H1 (cell line): Measurements from ENCODE around the gene UBE2E2. TPM values are rescaled to one million over a fixed set of nuclear protein-coding genes. Genes with fewer than 3 reads are reported as not detected.

Source experiments
- CTCF ChIA-PET: fragments of 300-600 bp; sonication (Branson Sonifier 250); formaldehyde crosslinking; loops from one replicate; lab custom pipeline; 2021; ENCODE audit not compliant: partially characterized antibody; lab: Charles Lee
- POLR2A ChIA-PET: fragments of 300-600 bp; sonication (Branson Sonifier 250); formaldehyde crosslinking; loops from one replicate; lab custom pipeline; 2021; ENCODE audit warnings: inconsistent platforms; ENCODE audit not compliant: partially characterized antibody; lab: Charles Lee
- DNase-seq, 2 experiments: peaks; one replicate each; pipeline versions ENCODE4 v3.0.0 to v3.0.0-alpha.2; 2010 to 2022; ENCODE audit warnings: low spot score in 2 of 2, low read depth in 1 of 2, mixed read lengths in 1 of 2
- FAIRE-seq: peaks from 2 replicates; lab custom pipeline; 2011; peaks lifted over from hg19 to GRCh38; lab: Jason Lieb, UNC
- H2AFZ ChIP-seq: 2 replicates; pipeline ENCODE4 v1.8.1; 2012; ENCODE audit warnings: low read length, inconsistent platforms
- H2AK5ac ChIP-seq: 2 replicates; pipeline ENCODE4 v1.6.1; 2013; ENCODE audit warnings: low read depth, low read length
- H2BK120ac ChIP-seq: replicated peaks from 2 replicates; pipeline ENCODE3; 2013; ENCODE audit warnings: low read depth, low read length, inconsistent platforms
- H2BK12ac ChIP-seq: 2 replicates; pipeline ENCODE4 v1.6.1; 2013; ENCODE audit warnings: low read depth, low read length
- H2BK15ac ChIP-seq: 2 replicates; pipeline ENCODE4 v1.6.1; 2013; ENCODE audit warnings: low read length
- H2BK20ac ChIP-seq: 2 replicates; pipeline ENCODE4 v1.6.1; 2013; ENCODE audit warnings: low read length
- H2BK5ac ChIP-seq: 2 replicates; pipeline ENCODE4 v1.6.1; 2013; ENCODE audit warnings: low read depth, low read length
- H3K14ac ChIP-seq: 2 replicates; pipeline ENCODE4 v1.6.1; 2013; ENCODE audit warnings: inconsistent platforms; ENCODE audit not compliant: insufficient read length
- H3K18ac ChIP-seq: 2 replicates; pipeline ENCODE4 v1.6.1; 2013; ENCODE audit warnings: low read length; ENCODE audit errors: extremely low read depth
- H3K23ac ChIP-seq: 2 replicates; pipeline ENCODE4 v1.6.1; 2013; ENCODE audit warnings: inconsistent platforms; ENCODE audit not compliant: insufficient read length
- H3K23me2 ChIP-seq: 2 replicates; pipeline ENCODE4 v1.6.1; 2013; ENCODE audit warnings: low read depth, low read length
- H3K27ac ChIP-seq: 2 replicates; pipeline ENCODE4 v1.6.1; 2011; ENCODE audit warnings: low read depth, low read length, inconsistent platforms
- H3K27me3 ChIP-seq, 4 experiments: replicated peaks in 1 of 4; 1 replicate in 1 of 4; 2 replicates in 3 of 4; pipeline versions ENCODE4 v1.6.1 to v1.8.1; 2011 to 2013; ENCODE audit warnings: low read length in 3 of 4, mild to moderate bottlenecking in 3 of 4, inconsistent platforms in 2 of 4, mixed read lengths in 2 of 4, moderate library complexity in 1 of 4; ENCODE audit not compliant: control insufficient read depth in 3 of 4, insufficient read depth in 3 of 4; ENCODE audit errors: extremely low read depth in 1 of 4
- H3K36me3 ChIP-seq, 4 experiments: 2 replicates each; pipeline versions ENCODE4 v1.6.1 to v1.8.1; 2011 to 2013; ENCODE audit warnings: mild to moderate bottlenecking in 4 of 4, low read length in 3 of 4, moderate library complexity in 2 of 4, control low read depth in 1 of 4, inconsistent platforms in 1 of 4; ENCODE audit not compliant: insufficient read depth in 4 of 4, control insufficient read depth in 2 of 4
- H3K4ac ChIP-seq: replicated peaks from 2 replicates; pipeline ENCODE3; 2013; ENCODE audit warnings: low read length, low read depth, mixed read lengths, inconsistent platforms; ENCODE audit not compliant: insufficient read length
- H3K4me1 ChIP-seq, 4 experiments: replicated peaks in 1 of 4; 1 replicate in 1 of 4; 2 replicates in 3 of 4; pipeline versions ENCODE4 v1.6.1 to v1.8.1; 2011 to 2013; ENCODE audit warnings: low read length in 3 of 4, inconsistent platforms in 2 of 4, mixed read lengths in 1 of 4; ENCODE audit not compliant: insufficient read depth in 4 of 4, control insufficient read depth in 3 of 4
- H3K4me2 ChIP-seq, 2 experiments: 2 replicates each; pipeline versions ENCODE4 v1.6.1 to v1.8.1; 2011 to 2013; ENCODE audit warnings: low read depth in 2 of 2, low read length in 2 of 2, control low read depth in 1 of 2, inconsistent platforms in 1 of 2, mild to moderate bottlenecking in 1 of 2; ENCODE audit not compliant: insufficient read depth in 1 of 2
- H3K4me3 ChIP-seq, 4 experiments: fragments of 200-600, 300-600 bp in 1 of 4; sonication (generic), shearing (Covaris generic), sonication (Bioruptor Twin) in 1 of 4; 2 replicates each; pipeline versions ENCODE4 v1.5.1 to v1.8.1; 2011 to 2016; ENCODE audit warnings: low read length in 4 of 4, low read depth in 3 of 4, control low read depth in 2 of 4, inconsistent platforms in 2 of 4, mild to moderate bottlenecking in 2 of 4, mixed read lengths in 1 of 4, moderate library complexity in 1 of 4; ENCODE audit not compliant: insufficient read depth in 2 of 4; ENCODE audit errors: extremely low read depth in 1 of 4
- H3K56ac ChIP-seq: replicated peaks from 2 replicates; pipeline ENCODE3; 2013; ENCODE audit warnings: low read depth, mild to moderate bottlenecking, mixed read lengths, low read length, inconsistent platforms; ENCODE audit not compliant: insufficient read length
- H3K79me1 ChIP-seq: 2 replicates; pipeline ENCODE4 v1.6.1; 2013; ENCODE audit warnings: low read depth, low read length, control low read depth
- H3K79me2 ChIP-seq, 2 experiments: 2 replicates each; pipeline versions ENCODE4 v1.6.1 to v1.8.1; 2012 to 2013; ENCODE audit warnings: low read length in 2 of 2, mild to moderate bottlenecking in 2 of 2, inconsistent platforms in 1 of 2; ENCODE audit not compliant: insufficient read depth in 2 of 2, control insufficient read depth in 1 of 2
- H3K9ac ChIP-seq, 4 experiments: replicated peaks in 1 of 4; 1 replicate in 1 of 4; 2 replicates in 3 of 4; pipeline versions ENCODE4 v1.6.1 to v1.8.1; 2011 to 2013; ENCODE audit warnings: low read depth in 3 of 4, low read length in 3 of 4, control low read depth in 2 of 4, mild to moderate bottlenecking in 2 of 4, moderate library complexity in 2 of 4, inconsistent platforms in 1 of 4; ENCODE audit errors: extremely low read depth in 1 of 4
- H3K9me3 ChIP-seq, 2 experiments: 2 replicates each; pipeline versions ENCODE4 v1.6.1 to v1.8.1; 2012 to 2013; ENCODE audit warnings: mild to moderate bottlenecking in 2 of 2, moderate library complexity in 2 of 2, control low read depth in 1 of 2, inconsistent platforms in 1 of 2, low read depth in 1 of 2, low read length in 1 of 2, mixed read lengths in 1 of 2; ENCODE audit not compliant: insufficient read depth in 2 of 2
- H4K20me1 ChIP-seq, 2 experiments: replicated peaks in 1 of 2; 2 replicates each; pipeline versions ENCODE3 to v1.8.1; 2011 to 2013; ENCODE audit warnings: inconsistent platforms in 2 of 2, low read length in 2 of 2, mild to moderate bottlenecking in 1 of 2; ENCODE audit not compliant: insufficient read depth in 2 of 2, control insufficient read depth in 1 of 2
- H4K5ac ChIP-seq: 2 replicates; pipeline ENCODE4 v1.6.1; 2013; ENCODE audit warnings: low read length, low read depth, mixed read lengths, inconsistent platforms; ENCODE audit not compliant: insufficient read length
- H4K8ac ChIP-seq: 2 replicates; pipeline ENCODE4 v1.8.0; 2013; ENCODE audit warnings: mild to moderate bottlenecking, moderate library complexity, low read length, inconsistent platforms; ENCODE audit not compliant: insufficient read depth; ENCODE audit errors: extremely low read depth
- H4K91ac ChIP-seq: replicated peaks from 2 replicates; pipeline ENCODE3; 2013; ENCODE audit warnings: low read length, mixed read lengths, inconsistent platforms; ENCODE audit not compliant: insufficient read length
- ASH2L ChIP-seq: fragments of 200-600, 300-600 bp; sonication (generic); IDR thresholded peaks from one replicate; pipeline ENCODE4 v1.7.1; 2017; ENCODE audit warnings: low read length
- NANOG ChIP-seq: IDR thresholded peaks from 2 replicates; pipeline ENCODE4 v1.6.1; 2011; ENCODE audit warnings: low read length, low read depth, mild to moderate bottlenecking, inconsistent platforms; ENCODE audit not compliant: insufficient read depth, poor library complexity, severe bottlenecking
- RNF2 ChIP-seq: fragments of 200-900, 300-1000 bp; sonication (generic); IDR thresholded peaks from 2 replicates; pipeline ENCODE4 v1.7.1; 2016; ENCODE audit warnings: borderline replicate concordance, low read depth, mild to moderate bottlenecking, antibody characterized with exemption, low read length; ENCODE audit not compliant: poor library complexity, severe bottlenecking; ENCODE audit errors: missing control alignments
- RXRA ChIP-seq: IDR thresholded peaks from 2 replicates; pipeline ENCODE4 v1.6.1; 2011; ENCODE audit warnings: low read depth, mild to moderate bottlenecking, low read length, moderate library complexity; ENCODE audit not compliant: insufficient read depth
- SAP30 ChIP-seq: fragments of 300-600 bp; sonication (generic); IDR thresholded peaks from 2 replicates; pipeline ENCODE4 v1.7.1; 2012; ENCODE audit warnings: low read length, moderate library complexity, mild to moderate bottlenecking, inconsistent platforms; ENCODE audit not compliant: insufficient read depth, insufficient replicate concordance
- SIRT6 ChIP-seq: IDR thresholded peaks from one replicate; pipeline ENCODE4 v1.7.1; 2012; ENCODE audit warnings: low read length, inconsistent platforms
- TEAD4 ChIP-seq: IDR thresholded peaks from 2 replicates; pipeline ENCODE4 v1.6.1; 2012; ENCODE audit warnings: low read depth, low read length, inconsistent platforms, mixed read lengths
- WGBS, 2 experiments: shearing (Covaris generic) in 1 of 2; methylation state at CpG; one replicate each; pipeline versions ENCODE4 v1.1.6 to v1.1.7; 2013 to 2015; ENCODE audit warnings: low lambda C conversion rate in 2 of 2, mixed read lengths in 2 of 2, inconsistent platforms in 1 of 2, low coverage in 1 of 2, missing lambda C conversion rate in 1 of 2; ENCODE audit not compliant: insufficient replicate concordance in 2 of 2, insufficient coverage in 1 of 2, insufficient read length in 1 of 2; ENCODE audit errors: extremely low coverage in 1 of 2, missing lambda C conversion rate in 1 of 2; 5-methylcytosine and 5-hydroxymethylcytosine counted together
- polyA plus RNA-seq, 7 experiments: library from polyadenylated mRNA; depleted of rRNA in 3 of 7; stranded (reverse) in 5 of 7; unstranded in 2 of 7; fragments of >200 nt in 5 of 7; fragments of 200-250 nt in 2 of 7; gene quantifications; 1 replicate in 5 of 7; 2 replicates in 1 of 7; 4 replicates in 1 of 7; pipeline versions ENCODE4 v1.2.1 to v1.2.3, GENCODE V29; 2011 to 2013; ENCODE audit warnings: missing spikeins in 2 of 7, mixed read lengths in 2 of 7
- total RNA-seq: library from RNA; stranded (reverse); fragmentation: NEBNext Ultra II Directional; extraction: Animal tissue kit (Norgen Biotek cat#: 25700); gene quantifications from 2 replicates; pipeline ENCODE4 v1.2.1, GENCODE V29; 2021
- TF ChIP-seq, protein P1 (sequence below): IDR thresholded peaks from 2 replicates; pipeline ENCODE4 v1.6.1; 2011; ENCODE audit warnings: low read depth, mild to moderate bottlenecking, low read length; ENCODE audit not compliant: insufficient read depth

Gene UBE2E2
- total and polyA plus RNA-seq, 2 of the 8 experiments (the other 6 are each of a cell fraction or from before 2014, with no cell fraction given), result 57.6 to 70.6 TPM

DNA sequence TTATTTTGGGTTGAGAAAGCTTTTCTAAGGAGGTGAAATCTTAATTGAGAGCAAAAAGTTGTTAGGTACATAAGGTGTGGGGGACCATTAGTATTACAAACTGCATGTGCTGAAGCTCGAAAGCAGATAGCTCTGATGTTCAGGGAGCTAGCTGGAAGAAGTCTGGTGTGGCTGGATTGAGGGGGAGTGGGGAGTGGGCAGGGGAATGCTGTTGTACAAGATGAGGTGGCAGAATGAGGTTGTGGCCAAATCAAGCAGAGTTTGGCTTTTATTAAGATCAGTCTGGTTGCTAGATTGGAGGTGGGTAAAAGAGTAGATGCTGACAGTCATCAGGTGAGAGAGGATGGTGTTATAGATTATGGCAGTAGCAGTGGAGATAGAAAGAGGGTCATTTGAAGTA is 32.1 kb downstream of the UBE2E2 start:
- H3K36me3 ChIP-seq, result no peaks in the 10 kb centered on the region

More for the DNA sequence above, 32.1 kb downstream of the UBE2E2 start:
- Histone ChIP-seq H3K4me2 (no peak overlapping the region), H3K23me2 (no peaks in the 10 kb centered on the region; the same call in 1 of the 2 replicates), H3K4me1 (peaks cover 0 to 8% (median 2%) of the 10 kb centered on the region in 4 experiments; a peak in 2 of 7 replicates), H3K23ac (no peak overlapping the region), H4K20me1 (peaks cover 0 to 3% of the 10 kb centered on the region in 2 experiments), H2BK15ac (no peak overlapping the region), H2BK12ac (no peak overlapping the region), H3K27ac (no peak overlapping the region), H3K79me2 (peaks cover 0 to 68% of the 10 kb centered on the region in 2 experiments; a peak in 2 of 4 replicates), H3K4ac (no peak overlapping the region), H3K4me3 (no peak overlapping the region), H4K5ac (no peak overlapping the region), H4K8ac (no peak overlapping the region), H3K14ac (no peak overlapping the region), H3K27me3 (no peaks in the 10 kb centered on the region), H2BK20ac (no peak overlapping the region), H3K9me3 (no peaks in the 10 kb centered on the region), H2AK5ac (no peak overlapping the region), H3K9ac (no peak overlapping the region), H2AFZ (no peak overlapping the region), H2BK5ac (no peak overlapping the region), H3K56ac (no peak overlapping the region), H3K79me1 (peaks cover 5% of the 10 kb centered on the region; the same call in 1 of the 2 replicates), H3K18ac (0 out of 2 replicates have a peak overlapping the region, but pooled peaks have one; percentile 14), H4K91ac (no peak overlapping the region), H2BK120ac (no peak overlapping the region)
- FAIRE-seq, result no peak
- ChIA-PET POLR2A (no interaction called here), CTCF (interaction anchor here (1.2 kb wide), 2 partner anchors 12 to 312 kb away, joined by 3 to 4 read pairs; no protein-coding TSS in a partner anchor)
- 94% methylated on average over 1 of the region's 1 CpG; no CpG with 5 or more reads in 1 of the 2 experiments for WGBS, 2 experiments
- DNase-seq, result no peak
- TF ChIP-seq NANOG (no peak), RXRA (no peak), ASH2L (no peak), RNF2 (no peak), SIRT6 (no peak), TEAD4 (no peak), SAP30 (no peak)
- TF ChIP-seq, protein P1, sequence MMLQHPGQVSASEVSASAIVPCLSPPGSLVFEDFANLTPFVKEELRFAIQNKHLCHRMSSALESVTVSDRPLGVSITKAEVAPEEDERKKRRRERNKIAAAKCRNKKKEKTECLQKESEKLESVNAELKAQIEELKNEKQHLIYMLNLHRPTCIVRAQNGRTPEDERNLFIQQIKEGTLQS, result no peak
